ENCODE measurements around the gene UNC80.

The UNC80 gene

GRCh38 chr2:209821806-209822205 lies 50.2 kb downstream of the UNC80 start:
- in situ Hi-C loops (cut with HindIII; ENCODE audit: low pct_unique_long_range_greater_than_20kb, low sequenced_read_pairs), result no loop called here
- TF ChIP-seq JUND (IDR thresholded peaks at IDR 0.05; ENCODE audit: low read depth), result no peak
- DNase-seq (ENCODE audit: low read depth in 1 of 2, low spot score in 1 of 2), result no peak

DNA sequence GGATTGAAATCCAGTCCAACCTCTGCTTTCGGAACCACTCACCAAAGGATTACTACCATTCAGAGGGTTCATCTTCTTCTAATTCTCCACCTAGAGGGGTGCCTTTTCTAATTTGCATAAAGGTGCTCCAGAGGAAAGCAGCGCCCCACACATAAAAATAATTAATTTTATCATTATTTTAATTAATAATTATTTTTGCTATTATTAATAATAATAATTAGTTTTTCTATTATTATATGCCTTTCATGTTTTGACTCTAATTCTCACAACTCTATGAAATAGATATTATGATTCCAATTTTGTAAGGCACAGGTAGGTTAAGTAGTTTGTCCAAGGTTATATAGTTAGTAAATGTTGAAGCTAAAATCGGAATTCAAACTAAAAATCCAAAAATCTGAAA lies 51.9 kb downstream of the UNC80 start:
- TF ChIP-seq JUND (IDR thresholded peaks at IDR 0.05; ENCODE audit: low read depth), result no peak
- no peak for DNase-seq (ENCODE audit: low read depth in 1 of 2, low spot score in 1 of 2)
- in situ Hi-C loops (cut with HindIII; ENCODE audit: low pct_unique_long_range_greater_than_20kb, low sequenced_read_pairs), result no loop called here

DNA sequence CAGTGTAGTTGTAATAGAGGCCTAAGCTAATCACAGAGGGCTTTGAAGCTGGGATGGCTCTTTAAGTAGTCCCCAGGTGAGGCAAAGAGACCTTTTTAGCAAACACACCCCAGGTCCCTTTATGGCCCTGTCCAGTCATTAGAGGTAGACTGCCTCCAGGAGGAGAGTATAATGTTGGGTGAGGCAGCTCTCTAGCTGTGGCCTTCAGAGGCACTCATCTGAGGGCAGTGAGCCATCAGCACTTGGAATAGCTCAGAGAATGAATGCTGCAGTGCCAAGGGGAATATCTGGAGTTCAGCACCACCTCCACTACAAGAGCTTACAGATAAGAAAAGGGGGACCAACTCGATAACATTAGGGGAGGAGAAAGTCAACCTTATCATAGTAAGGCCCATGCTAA lies 52.8 kb downstream of the UNC80 start:
- DNase-seq (ENCODE audit: low read depth in 1 of 2, low spot score in 1 of 2), result no peak
- no peak for TF ChIP-seq JUND (IDR thresholded peaks at IDR 0.05; ENCODE audit: low read depth)
- in situ Hi-C loops (cut with HindIII; ENCODE audit: low pct_unique_long_range_greater_than_20kb, low sequenced_read_pairs), result no loop called here

DNA sequence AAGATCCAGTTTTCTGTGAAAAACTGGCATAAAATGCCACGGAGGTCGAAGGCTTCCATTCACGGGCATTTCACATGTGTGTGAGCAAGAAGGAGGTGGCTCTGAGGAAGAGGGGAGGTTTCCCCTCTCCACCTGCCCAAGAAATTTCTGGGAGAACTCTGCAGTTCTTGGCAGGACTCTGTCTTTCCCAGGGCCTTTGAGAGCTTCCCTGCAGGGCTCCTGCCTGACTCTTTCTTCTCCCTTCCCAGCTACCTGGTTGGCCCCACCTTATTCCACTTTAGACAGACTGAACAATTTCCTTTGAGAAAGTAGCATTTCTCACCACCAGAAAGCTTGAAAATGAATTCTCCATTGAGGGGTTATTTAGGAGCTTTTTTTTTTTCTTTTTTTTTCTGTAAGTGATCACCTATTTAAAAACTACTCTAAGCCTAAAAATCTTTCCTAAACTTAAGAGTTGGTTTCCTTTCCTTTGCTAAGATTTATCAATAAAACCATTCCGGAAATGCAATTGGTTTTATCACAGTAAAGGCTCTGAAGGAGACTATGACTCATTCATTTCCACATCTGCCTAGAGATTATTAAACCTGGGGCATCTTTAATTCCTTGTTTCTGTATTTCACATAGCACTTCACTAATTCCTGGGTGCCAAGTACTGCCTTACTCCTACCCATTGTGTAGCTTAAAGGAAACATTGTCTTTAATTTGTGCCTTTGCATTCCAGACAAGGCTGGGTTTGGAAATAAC lies 59.3 kb downstream of the UNC80 start:
- DNase-seq (ENCODE audit: low read depth in 1 of 2, low spot score in 1 of 2), result no peak
- in situ Hi-C loops (cut with HindIII; ENCODE audit: low pct_unique_long_range_greater_than_20kb, low sequenced_read_pairs), result no loop called here

GRCh38 chr2:209834767-209835166 lies 63.1 kb downstream of the UNC80 start:
- no peak for DNase-seq (ENCODE audit: low read depth in 1 of 2, low spot score in 1 of 2)
- in situ Hi-C loops (cut with HindIII; ENCODE audit: low pct_unique_long_range_greater_than_20kb, low sequenced_read_pairs), result no loop called here
- TF ChIP-seq JUND (IDR thresholded peaks at IDR 0.05; ENCODE audit: low read depth), result no peak

More for the DNA sequence above, 59.3 kb downstream of the UNC80 start:
- no peak for TF ChIP-seq JUND (IDR thresholded peaks at IDR 0.05; ENCODE audit: low read depth)

DNA sequence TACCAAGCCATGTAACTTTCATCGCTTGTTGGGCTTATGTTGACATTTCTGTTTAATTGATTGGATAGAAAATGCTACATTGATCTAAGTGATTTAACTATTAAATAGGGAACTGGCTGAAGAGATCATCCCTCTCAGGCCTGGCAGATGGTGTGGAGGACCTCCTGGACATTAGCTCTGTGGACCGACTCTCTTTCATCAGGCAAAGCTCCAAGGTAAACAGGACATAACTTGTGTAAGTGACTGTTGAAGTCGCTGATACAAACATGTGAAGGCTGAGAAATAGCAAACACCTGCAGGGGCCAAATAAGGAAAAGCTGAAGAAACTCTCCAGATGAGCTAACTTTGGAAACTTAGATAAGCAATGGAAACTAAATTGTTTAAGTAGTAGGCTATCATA lies 68.8 kb downstream of the UNC80 start:
- in situ Hi-C loops (cut with HindIII; ENCODE audit: low pct_unique_long_range_greater_than_20kb, low sequenced_read_pairs), result no loop called here

DNA sequence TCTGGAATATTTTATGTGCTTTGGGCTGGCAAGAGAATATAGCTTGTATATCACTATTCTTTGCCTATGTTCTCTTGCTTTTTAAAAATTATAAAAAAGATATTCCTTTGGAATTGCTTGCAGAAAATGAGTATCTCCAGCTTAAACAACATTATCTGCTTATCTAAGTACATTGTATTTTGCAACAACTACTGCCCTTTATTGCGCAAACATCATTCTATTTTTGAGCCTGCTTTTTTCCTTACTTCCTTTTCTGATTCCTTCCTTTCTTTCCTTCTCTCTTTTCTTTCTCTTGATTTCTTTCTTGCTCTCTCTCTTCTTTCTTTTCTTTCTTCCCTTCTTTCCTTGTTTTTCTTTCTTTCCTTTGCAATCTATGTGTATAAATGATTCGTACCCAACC lies 74.0 kb downstream of the UNC80 start:
- no peak for TF ChIP-seq JUND (IDR thresholded peaks at IDR 0.05; ENCODE audit: low read depth)
- no peak for DNase-seq (ENCODE audit: low read depth in 1 of 2, low spot score in 1 of 2)
- in situ Hi-C loops (cut with HindIII; ENCODE audit: low pct_unique_long_range_greater_than_20kb, low sequenced_read_pairs), result no loop called here

More for the DNA sequence above, 68.8 kb downstream of the UNC80 start:
- DNase-seq (ENCODE audit: low read depth in 1 of 2, low spot score in 1 of 2), result no peak
- TF ChIP-seq JUND (IDR thresholded peaks at IDR 0.05; ENCODE audit: low read depth), result no peak

- no peak for DNase-seq (ENCODE audit: low read depth in 1 of 2, low spot score in 1 of 2)
- in situ Hi-C loops (cut with HindIII; ENCODE audit: low pct_unique_long_range_greater_than_20kb, low sequenced_read_pairs), result no loop called here
- TF ChIP-seq JUND (IDR thresholded peaks at IDR 0.05; ENCODE audit: low read depth), result no peak
Observed at GRCh38 chr2:209864716-209865295, 93.2 kb downstream of the UNC80 start.

DNA sequence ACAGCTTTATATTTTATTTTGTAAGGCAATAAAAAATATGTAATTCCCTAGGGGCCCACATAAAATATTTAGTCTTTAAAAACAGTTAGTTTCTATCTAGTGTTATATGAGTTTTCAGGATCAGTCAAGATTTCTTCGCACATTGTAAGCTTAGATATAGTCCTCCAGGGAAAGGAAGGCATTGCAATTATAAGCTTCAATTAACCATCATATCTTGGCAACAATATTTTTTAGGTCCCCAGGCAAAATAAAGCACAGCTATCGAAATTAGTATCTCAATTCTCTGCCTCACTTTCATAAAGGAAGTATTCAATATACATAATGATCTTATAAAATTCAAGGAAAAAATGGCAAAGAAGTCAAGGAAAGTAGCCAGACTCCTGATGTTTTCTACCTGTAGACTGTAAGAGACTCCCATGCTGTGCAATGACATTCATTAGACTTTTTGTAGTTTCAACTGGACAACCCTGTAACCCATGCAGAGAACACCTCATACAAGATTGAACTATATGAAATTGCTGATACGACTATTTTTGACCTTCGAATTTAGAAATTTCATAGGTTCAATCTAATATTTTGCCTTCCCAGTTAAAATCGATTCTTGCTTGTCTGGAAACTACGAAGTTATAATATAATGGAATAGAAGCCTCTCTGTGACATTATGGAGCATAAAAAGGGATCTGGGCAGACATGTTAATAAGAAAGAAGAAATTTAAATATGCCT lies 96.8 kb downstream of the UNC80 start:
- no peak for TF ChIP-seq JUND (IDR thresholded peaks at IDR 0.05; ENCODE audit: low read depth)
- no peak for DNase-seq (ENCODE audit: low read depth in 1 of 2, low spot score in 1 of 2)
- in situ Hi-C loops (cut with HindIII; ENCODE audit: low pct_unique_long_range_greater_than_20kb, low sequenced_read_pairs), result no loop called here

DNA sequence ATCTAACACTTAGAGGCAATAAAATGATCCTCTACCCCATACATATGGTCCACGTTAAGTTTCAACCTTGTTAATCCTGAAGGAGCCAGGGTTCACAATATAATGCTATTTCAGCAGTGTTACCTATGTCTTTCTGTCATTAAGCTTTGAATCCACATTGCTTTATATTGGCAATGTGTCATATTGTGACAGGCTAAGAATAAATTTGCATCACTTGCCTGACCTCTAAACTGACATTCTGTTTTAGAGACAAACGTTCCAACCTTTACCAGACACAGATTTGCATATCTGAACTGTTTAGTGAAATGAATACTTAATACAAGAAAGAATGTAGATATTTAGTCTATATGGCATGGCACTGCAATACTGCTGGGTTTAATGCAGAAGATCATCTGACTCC lies 98.4 kb downstream of the UNC80 start:
- DNase-seq (ENCODE audit: low read depth in 1 of 2, low spot score in 1 of 2), result no peak
- in situ Hi-C loops (cut with HindIII; ENCODE audit: low pct_unique_long_range_greater_than_20kb, low sequenced_read_pairs), result no loop called here
- TF ChIP-seq JUND (IDR thresholded peaks at IDR 0.05; ENCODE audit: low read depth), result no peak

GRCh38 chr2:209872675-209873074 lies 101.0 kb downstream of the UNC80 start:
- no peak for TF ChIP-seq JUND (IDR thresholded peaks at IDR 0.05; ENCODE audit: low read depth)
- in situ Hi-C loops (cut with HindIII; ENCODE audit: low pct_unique_long_range_greater_than_20kb, low sequenced_read_pairs), result no loop called here
- peak; percentile 2 to 55 for DNase-seq (ENCODE audit: low read depth in 1 of 2, low spot score in 1 of 2)

- no peak for TF ChIP-seq JUND (IDR thresholded peaks at IDR 0.05; ENCODE audit: low read depth)
- no peak for DNase-seq (ENCODE audit: low read depth in 1 of 2, low spot score in 1 of 2)
- in situ Hi-C loops (cut with HindIII; ENCODE audit: low pct_unique_long_range_greater_than_20kb, low sequenced_read_pairs), result no loop called here
Observed at GRCh38 chr2:209875270-209875669, 103.6 kb downstream of the UNC80 start.

GRCh38 chr2:209876211-209876610 lies 104.6 kb downstream of the UNC80 start:
- peak in 1 of 2 experiments; percentile 16 for DNase-seq (ENCODE audit: low read depth in 1 of 2, low spot score in 1 of 2)
- in situ Hi-C loops (cut with HindIII; ENCODE audit: low pct_unique_long_range_greater_than_20kb, low sequenced_read_pairs), result no loop called here

More at GRCh38 chr2:209876211-209876610, 104.6 kb downstream of the UNC80 start:
- no peak for TF ChIP-seq JUND (IDR thresholded peaks at IDR 0.05; ENCODE audit: low read depth)

All from T47D (cell line).